HG03097 (cell line): ENCODE measurements around the gene ELOVL2.
A peak's percentile ranks its signal among the peaks of the same experiment; 100 is the strongest.
"Not testable (repeated sequence)": the region's sequence is repeated elsewhere in the genome, so short reads cannot be mapped to it uniquely, and the experiment has no call there.

Source experiments
- ATAC-seq: cut with Tn5 transposase; IDR thresholded peaks from one replicate; pipeline ENCODE4 v1.9.1; 2021; ENCODE audit not compliant: unreplicated experiment, low FRiP score

ELOVL2 gene, protein sequence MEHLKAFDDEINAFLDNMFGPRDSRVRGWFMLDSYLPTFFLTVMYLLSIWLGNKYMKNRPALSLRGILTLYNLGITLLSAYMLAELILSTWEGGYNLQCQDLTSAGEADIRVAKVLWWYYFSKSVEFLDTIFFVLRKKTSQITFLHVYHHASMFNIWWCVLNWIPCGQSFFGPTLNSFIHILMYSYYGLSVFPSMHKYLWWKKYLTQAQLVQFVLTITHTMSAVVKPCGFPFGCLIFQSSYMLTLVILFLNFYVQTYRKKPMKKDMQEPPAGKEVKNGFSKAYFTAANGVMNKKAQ

DNA sequence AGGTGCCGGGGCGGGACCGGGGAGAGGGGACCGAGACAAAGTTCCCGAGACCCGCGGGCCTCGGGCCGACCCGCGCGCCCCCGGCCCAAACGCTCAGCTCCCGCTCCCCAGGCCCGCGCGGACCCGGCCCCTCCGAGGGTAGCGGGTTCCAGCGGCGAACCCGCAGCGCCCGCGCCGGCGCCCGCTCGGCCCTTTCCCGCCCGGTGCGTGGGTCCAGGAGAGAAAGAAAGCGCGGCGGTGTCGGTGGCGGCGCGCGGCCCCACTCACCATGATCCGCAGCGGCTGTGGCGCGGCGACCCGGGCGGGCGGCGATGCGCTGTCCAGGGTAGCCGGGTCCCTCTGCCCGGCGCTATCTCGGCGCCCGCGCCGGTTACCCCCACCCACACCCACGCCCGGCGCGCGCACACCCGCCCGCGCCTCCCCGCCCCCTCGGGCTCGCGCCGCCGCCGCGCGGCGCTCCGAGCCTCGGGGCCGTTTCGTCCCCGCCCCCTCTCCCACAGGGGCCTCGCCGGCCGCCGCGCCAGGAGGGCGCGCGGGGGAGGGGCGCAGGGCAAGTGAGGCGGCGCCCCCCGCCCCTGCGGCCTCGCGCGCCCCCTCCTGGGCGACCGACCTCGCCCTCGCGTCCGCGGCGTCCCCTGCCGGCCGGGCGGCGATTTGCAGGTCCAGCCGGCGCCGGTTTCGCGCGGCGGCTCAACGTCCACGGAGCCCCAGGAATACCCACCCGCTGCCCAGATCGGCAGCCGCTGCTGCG lies at the start of gene ELOVL2:
Gene ELOVL2, minus strand, starts transcription at position 345 of the 751 bp plus-strand sequence. Its CDS starts 75 bp downstream, at position 270.
- no peak for ATAC-seq

- peak; percentile 26 for ATAC-seq
Observed at GRCh38 chr6:11093376-11093625, 49.2 kb upstream of the ELOVL2 start.

DNA sequence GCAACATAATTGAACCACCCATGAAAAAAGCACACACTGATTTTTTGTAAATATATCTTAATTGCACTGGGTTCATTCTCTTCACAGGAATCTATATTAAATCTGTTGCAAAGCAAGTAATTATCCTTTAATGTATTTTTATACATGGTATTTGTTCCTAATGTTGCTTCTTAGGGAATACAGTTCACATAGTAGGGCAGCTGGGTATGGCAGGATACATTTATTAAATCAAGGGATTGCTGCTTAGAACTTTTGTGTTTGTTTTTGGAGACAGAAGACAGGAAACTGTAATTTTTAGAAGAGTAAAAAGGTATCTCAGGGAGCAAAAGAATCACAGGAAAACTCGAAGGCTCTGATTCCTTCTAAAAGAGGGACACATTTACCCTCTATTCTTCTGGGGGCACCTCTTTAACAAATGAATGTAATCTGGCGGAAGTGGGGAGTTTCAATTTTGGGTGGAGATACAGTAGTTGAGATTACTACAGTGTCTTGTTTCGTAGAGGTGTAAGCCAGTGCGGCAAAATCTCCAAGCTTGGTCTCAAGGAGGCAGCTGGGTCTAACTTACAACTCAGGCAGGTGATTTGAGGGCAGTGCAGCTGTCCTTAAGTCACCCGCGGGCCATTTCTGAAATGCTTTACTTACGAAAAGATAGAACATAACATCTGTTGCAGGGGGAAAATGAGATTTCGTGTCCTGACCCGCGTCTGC lies 48.7 kb upstream of the ELOVL2 start:
- peak; percentile 32 for ATAC-seq

GRCh38 chr6:11091141-11091540 lies 47.0 kb upstream of the ELOVL2 start:
- not testable (repeated sequence) for ATAC-seq

DNA sequence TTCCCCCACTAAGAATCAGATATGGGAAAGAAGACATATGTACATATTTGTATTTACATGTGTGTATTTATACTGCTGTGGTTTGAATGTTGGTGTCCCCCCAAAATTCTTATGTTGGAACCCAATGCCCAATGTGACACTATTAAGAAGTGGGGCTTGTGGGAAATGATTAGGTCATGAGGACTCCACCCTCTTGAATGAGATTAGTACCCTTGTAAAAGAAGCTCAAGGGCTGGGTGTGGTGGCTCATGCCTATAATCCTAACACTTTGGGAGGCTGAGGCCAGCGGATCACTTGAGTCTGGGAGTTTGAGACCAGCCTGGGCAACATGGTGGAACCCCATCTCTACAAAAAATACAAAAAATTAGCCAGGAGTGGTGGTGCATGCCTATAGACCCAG lies 45.6 kb upstream of the ELOVL2 start:
- no peak for ATAC-seq

DNA sequence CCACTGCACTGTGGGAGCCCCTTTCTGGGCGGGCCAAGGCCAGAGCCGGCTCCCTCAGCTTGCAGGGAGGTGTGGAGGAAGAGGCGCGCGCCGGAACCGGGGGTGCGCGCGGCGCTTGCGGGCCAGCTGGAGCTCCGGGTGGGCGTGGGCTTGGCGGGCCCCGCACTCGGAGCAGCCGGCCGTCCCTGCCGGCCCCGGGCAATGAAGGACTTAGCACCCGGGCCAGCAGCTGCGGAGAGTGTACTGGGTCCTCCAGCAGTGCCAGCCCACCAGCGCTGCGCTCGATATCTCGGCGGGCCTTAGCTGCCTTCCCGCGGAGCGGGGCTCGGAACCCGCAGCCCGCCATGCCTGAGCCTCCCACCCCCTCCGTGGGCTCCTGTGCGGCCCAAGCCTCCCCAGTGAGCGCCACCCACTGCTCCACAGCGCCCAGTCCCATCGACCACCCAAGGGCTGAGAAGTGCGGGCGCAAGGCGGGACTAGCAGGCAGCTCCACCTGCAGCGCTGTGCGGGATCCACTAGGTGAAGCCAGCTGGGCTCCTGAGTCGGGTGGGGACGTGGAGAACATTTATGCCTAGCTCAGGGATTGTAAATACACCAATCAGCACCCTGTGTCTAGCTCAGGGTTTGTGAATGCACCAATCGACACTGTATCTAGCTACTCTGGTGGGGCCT lies 43.2 kb upstream of the ELOVL2 start:
- ATAC-seq, result not testable (repeated sequence)

- no peak for ATAC-seq
Observed at GRCh38 chr6:11085758-11086435, 41.8 kb upstream of the ELOVL2 start.

GRCh38 chr6:11083956-11084355 lies 39.9 kb upstream of the ELOVL2 start:
- no peak for ATAC-seq

GRCh38 chr6:11083491-11083890 lies 39.4 kb upstream of the ELOVL2 start:
- no peak for ATAC-seq

GRCh38 chr6:11080296-11080695 lies 36.2 kb upstream of the ELOVL2 start:
- no peak for ATAC-seq

GRCh38 chr6:11078266-11078665 lies 34.2 kb upstream of the ELOVL2 start:
- ATAC-seq, result no peak

DNA sequence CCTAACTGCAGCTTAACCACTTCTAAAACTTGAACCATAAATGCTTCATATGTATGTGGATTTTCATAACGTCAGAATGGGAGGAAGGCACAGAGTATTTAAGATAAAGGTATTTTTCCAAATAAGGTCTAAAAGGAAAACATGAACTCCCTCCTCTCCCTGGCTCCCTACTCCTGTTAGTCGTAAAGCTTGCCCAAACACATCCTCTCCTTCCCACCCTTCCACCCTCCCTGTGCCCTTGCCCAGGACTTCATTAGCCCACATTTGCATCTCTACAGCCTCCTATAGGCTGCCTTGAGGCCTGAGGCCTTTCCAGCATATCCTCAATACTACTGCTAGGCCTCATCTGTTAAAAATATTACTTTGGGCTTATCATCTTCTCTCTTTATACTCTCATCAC lies 32.4 kb upstream of the ELOVL2 start:
- ATAC-seq, result no peak

DNA sequence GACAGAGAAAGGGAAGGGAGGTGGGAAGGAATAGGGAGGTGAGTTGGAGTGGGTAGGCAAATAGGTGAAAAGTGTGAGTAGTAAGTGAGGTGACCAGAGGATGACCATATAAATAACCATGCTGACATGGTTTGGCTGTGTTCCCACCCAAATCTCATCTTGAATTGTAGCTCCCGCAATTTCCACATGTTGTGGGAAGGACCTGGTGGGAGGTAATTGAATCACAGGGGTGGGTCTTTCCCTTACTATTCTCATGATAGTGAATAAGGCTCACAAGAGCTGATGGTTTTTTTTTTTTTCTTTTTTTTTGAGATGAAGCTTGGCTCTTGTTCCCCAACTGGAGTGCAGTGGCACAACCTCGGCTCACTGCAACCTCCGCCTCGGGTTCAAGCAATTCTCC lies 28.0 kb upstream of the ELOVL2 start:
- ATAC-seq, result no peak

DNA sequence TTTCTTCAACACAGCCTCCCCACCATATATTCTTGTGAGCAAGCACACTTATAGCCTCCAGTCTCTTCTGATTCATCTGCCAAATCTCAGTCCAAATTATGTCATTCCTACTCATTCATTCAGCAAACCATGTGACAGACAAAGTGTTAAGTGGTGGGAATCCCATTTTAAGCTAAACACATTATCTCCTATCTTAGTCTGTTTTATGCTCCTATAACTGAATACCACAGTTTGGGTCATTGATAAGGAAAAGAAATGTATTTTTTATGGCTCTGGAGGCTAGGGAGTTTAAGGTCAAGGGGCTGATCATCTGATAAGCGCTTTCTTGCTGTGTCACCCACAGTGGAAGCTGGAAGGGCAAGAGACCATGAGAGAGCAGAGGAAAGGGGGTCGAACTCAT lies 25.7 kb upstream of the ELOVL2 start:
- ATAC-seq, result no peak

GRCh38 chr6:11067348-11067747 lies 23.2 kb upstream of the ELOVL2 start:
- ATAC-seq, result no peak

DNA sequence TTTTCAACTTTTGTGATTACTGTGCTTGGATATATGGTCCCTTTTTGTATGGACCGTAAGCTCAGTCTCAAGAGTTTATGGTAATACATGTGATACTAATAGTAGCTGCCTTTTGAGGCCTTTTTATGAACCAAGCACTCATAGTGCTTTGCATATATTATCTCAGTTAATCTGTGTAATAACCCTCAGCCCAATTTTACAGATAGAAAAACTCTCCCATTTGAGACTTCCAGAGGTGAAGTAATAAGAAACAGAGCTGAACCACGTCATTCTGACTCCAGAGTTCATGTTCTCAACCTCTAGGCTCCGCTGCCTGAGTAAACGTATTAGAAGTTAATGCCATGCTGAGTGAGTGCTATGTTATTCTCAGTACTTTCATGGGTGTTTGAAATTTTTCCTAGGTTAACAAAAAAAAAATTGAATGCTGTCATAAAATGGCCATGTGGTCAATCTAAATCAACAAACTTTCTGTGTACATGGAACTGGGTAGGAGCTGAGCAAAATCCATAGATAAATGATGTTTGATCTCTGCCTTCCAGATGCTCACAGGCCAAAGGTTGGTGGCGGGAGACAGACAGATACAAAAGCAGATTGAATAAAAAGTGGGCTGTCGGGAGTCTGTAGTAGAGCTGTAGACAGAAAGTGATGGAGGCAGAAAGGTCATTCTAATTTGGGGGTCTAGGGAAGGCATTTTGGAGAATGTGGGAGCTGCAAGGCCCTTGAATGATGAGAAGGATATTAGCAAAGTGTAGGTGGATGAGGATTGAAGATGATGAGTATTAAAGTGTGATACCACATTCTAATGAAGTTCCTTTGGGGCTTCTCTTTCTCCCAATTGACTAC lies 22.6 kb upstream of the ELOVL2 start:
- no peak for ATAC-seq

GRCh38 chr6:11065436-11066202 lies 21.5 kb upstream of the ELOVL2 start:
- ATAC-seq, result no peak

- ATAC-seq, result no peak
Observed at GRCh38 chr6:11064836-11065235, 20.7 kb upstream of the ELOVL2 start.

GRCh38 chr6:11062715-11063114 lies 18.6 kb upstream of the ELOVL2 start:
- ATAC-seq, result no peak
